HG03439 (cell line): ENCODE data around the gene CCM2.
A peak's percentile ranks its signal among the peaks of the same experiment; 100 is the strongest.

Source experiments
- ATAC-seq: cut with Tn5 transposase; IDR thresholded peaks from one replicate; pipeline ENCODE4 v1.9.1; 2021; ENCODE audit warnings: mild to moderate bottlenecking, moderate library complexity; ENCODE audit not compliant: unreplicated experiment

Gene CCM2

GRCh38 chr7:45000093-45001032 is at the start of gene CCM2:
CCM2 (plus strand) TSS chr7:45000201; CDS start chr7:45000334, 133 bp downstream.
- ATAC-seq: peak; percentile 4

- ATAC-seq: no peak
These were observed 46.8 kb upstream of the CCM2 start for GRCh38 chr7:44953156-44953555.

DNA sequence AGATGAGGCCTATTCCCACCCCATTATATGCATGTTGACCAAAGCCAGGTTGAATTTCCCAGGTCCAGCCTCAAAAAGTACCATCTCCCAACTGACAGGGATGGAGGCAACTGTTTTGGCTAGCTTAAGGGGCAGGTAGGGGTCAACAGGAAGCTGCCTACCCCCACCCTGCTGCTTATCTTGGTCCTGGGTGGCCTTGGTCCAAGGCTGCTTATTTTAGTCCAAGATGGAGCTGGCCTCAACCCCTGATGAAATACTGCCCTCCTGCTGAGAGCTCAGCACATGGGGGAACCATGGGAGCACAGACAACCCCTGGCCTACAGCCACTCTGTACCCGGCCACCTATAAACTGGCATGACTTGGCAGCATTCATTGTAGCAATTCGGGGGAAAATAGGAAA is 44.3 kb upstream of the CCM2 start:
- no peak for ATAC-seq

DNA sequence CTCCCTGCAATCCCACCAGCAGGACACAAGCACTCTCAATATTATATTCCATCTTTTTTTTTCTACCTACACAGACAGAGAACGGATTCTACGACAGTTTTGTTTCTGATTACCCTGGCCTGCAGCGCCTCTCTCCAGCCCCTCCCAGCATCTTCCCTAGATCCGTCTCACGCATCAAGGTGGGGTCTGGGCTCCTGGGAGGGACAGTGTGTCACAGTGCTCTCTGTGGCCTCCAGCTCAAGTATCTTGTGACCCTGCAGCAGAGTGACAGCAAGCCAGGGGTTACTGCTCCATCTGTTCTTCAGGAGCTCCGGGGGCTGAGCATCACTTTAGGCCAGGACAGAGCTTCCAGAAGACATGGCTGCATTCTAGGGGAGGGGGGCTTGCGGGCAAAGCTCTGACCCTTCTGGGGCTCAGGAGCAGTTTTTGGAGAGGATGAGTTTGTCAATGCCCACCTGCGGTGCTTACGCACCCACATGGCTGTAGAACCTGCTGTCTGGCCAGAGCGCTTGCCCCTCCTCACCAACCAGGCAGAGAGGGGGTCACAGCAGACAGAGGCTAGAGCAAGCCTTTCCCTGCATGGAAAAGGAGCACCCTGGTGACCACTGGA is 43.7 kb upstream of the CCM2 start:
- ATAC-seq: no peak

GRCh38 chr7:44958645-44959344 is 41.2 kb upstream of the CCM2 start:
- ATAC-seq: no peak

GRCh38 chr7:44959433-44959951 is 40.5 kb upstream of the CCM2 start:
- no peak for ATAC-seq

DNA sequence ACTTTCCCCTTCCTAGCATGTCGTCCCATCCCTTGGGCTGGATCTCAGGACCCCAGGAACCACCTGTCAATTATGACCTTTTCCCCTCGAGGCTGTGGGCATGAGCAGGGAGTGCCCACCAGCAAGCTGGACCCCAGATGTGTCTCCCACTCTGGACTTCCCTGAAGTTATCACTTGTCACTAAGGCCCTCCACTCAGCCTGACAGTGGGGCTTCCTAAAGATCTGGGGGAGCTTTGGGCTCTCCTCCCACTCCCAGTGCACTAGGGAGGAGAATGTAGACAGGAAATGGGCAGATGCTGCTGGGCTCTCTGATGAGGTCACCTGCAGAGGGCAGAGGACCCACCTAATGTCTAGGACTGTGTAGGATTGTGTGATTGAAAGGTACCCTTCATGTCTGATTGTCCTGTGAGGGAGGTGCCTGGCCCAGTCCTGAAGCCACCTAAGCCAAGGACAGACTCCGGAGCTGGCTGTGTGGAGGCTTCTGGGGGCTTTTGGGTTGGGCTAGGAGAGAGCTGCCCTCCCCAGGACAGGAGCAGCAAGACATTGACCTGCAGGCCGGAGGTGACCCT is 39.9 kb upstream of the CCM2 start:
- no peak for ATAC-seq

DNA sequence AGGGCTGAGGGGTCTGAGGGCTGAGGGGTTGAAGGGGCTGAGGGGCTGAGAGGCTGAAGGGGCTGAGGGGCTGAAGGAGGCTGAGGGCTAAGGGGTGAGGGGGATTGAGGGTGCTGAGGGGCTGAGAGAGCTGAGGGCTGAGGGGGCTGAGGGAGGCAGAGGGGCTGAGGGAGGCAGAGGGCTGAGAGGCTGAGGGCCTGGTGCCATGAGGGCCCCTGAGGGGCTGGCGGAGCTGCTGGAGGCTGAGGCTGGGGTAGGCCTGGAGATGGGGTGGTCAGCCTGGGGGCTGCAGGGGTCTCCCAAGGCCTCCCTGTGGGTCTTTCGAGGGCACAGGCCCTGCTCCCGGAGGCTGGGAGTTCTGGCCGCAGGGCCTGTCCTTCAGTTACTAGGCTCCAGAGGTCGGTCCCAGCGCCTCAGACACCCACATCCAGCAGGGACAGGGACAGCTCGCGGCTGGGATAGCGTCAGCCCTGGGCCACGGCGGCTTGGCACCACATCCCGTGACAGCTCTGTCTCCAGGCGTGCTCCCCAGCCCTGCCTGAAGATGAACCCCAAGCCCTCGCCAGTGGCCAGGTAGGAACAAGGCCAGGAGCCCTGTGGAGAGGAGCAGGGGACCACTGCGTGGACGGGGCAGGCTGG is 38.0 kb upstream of the CCM2 start:
- no peak for ATAC-seq

GRCh38 chr7:44962483-44963251 is 37.3 kb upstream of the CCM2 start:
- no peak for ATAC-seq

GRCh38 chr7:44963364-44964290 is 36.4 kb upstream of the CCM2 start:
- no peak for ATAC-seq

GRCh38 chr7:44964384-44964830 is 35.6 kb upstream of the CCM2 start:
- no peak for ATAC-seq

- no peak for ATAC-seq
These were observed 35.1 kb upstream of the CCM2 start for GRCh38 chr7:44964831-44965440.

DNA sequence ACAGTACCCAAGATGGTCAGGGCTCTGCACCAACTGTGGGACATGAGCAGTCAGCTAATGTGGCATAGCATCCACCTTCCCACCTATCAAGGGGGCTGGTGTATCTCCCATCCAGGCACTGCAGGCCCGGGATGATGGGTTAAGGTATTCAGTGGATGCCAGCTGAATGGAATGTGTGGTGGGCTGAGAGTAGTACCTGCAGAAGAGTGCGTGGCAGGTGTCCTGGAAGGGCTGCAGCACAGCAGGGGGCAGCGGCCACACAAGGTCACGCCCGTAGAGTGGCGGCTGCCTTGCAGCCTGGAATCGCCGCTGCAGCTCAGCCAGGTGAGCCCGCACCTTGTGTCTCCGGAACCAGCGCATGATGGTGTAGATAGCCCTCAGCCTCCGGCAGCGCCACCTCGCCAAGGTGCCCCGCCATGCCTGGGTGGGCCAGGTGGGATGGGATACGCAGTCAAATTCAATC is 34.5 kb upstream of the CCM2 start:
- ATAC-seq: no peak

DNA sequence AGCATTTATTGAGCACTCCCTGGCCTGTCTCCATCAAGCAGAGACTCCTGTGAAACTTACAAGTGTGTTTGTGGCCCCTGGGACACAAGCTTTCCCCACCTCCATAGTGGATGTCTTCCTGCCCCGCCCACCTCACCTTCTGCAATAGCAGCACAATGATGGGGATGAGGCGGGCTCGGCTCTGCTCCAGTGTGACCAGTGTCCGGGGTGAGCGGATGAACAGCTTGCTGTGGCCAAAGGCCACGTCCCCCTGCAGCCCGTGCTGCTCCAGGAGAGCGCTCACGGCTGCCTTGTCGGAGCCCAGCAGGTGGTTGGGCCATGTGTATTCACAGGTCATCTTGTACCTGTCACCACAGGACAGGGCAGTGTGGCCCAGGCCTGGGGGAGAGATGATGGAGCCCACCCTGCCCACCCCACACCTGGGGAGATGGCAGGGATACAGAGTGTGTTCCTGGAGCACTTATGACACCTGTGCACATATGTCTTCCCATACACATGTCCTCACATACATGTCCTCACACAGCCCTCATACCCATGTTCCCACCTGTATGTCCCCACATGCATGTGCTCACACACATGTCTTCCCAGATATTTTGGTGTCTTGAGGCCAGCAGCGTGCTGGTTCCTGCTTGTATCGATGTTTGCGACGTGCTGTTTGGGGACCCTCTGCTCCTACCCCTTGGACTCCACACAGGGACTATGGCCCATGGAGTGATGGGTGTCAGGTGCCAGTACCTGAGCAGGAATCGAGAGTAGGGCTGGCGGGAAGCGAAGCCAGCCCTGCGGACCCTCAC is 33.9 kb upstream of the CCM2 start:
- no peak for ATAC-seq

- ATAC-seq: no peak
These were observed 33.1 kb upstream of the CCM2 start for GRCh38 chr7:44966731-44967538.
